NB4 (cell line): ENCODE measurements around the gene CEP170B.

ENCODE experiments used
- MAX ChIP-seq: IDR thresholded peaks from 2 replicates; pipeline ENCODE4 v1.6.1; 2011; ENCODE audit warnings: low read depth, low read length
- POLR2A ChIP-seq: IDR thresholded peaks from 2 replicates; pipeline ENCODE4 v1.6.1; 2011; ENCODE audit warnings: mild to moderate bottlenecking; ENCODE audit not compliant: insufficient read length; ENCODE audit errors: extremely low read depth

- no peak for TF ChIP-seq MAX
- TF ChIP-seq POLR2A, result no peak
Observed at GRCh38 chr14:104888489-104889374, 23.7 kb downstream of the CEP170B start.
